Measurements from ENCODE around the gene PKN3.

PKN3 gene

GRCh38 chr9:128718475-128718874 lies 16.2 kb downstream of the PKN3 start:
- H3K4me1 ChIP-seq (ENCODE audit: insufficient read depth, low read length, poor library complexity, severe bottlenecking), result no peaks in the 10 kb centered on the region
- TF ChIP-seq, protein P1, sequence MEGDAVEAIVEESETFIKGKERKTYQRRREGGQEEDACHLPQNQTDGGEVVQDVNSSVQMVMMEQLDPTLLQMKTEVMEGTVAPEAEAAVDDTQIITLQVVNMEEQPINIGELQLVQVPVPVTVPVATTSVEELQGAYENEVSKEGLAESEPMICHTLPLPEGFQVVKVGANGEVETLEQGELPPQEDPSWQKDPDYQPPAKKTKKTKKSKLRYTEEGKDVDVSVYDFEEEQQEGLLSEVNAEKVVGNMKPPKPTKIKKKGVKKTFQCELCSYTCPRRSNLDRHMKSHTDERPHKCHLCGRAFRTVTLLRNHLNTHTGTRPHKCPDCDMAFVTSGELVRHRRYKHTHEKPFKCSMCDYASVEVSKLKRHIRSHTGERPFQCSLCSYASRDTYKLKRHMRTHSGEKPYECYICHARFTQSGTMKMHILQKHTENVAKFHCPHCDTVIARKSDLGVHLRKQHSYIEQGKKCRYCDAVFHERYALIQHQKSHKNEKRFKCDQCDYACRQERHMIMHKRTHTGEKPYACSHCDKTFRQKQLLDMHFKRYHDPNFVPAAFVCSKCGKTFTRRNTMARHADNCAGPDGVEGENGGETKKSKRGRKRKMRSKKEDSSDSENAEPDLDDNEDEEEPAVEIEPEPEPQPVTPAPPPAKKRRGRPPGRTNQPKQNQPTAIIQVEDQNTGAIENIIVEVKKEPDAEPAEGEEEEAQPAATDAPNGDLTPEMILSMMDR (conservative IDR thresholded peaks at IDR 0.05; ENCODE audit: low read length), result no peak
- TF ChIP-seq EZH2phosphoT487 (IDR thresholded peaks at IDR 0.05; ENCODE audit: borderline replicate concordance), result no peak

DNA sequence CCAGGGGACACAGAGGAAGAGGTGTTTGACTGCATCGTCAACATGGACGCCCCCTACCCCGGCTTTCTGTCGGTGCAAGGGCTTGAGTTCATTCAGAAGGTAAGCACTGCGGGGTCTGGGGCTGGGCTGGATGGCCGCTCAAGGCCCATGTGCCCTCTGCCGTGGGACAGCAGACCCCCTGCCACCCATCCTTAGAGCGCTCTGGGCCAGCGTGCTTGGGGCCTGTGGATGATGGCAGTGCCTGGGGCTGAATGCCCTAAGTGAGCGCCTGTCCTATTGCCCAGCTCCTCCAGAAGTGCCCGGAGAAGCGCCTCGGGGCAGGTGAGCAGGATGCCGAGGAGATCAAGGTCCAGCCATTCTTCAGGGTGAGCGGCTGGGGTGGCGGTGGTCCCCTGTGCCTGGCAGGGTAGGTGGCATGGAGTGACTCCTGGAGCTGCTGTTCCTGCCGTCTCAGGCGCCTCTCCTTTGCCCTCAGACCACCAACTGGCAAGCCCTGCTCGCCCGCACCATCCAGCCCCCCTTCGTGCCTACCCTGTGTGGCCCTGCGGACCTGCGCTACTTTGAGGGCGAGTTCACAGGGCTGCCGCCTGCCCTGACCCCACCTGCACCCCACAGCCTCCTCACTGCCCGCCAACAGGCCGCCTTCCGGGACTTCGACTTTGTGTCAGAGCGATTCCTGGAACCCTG lies 17.8 kb downstream of the PKN3 start:
- Histone ChIP-seq H3K9ac (ENCODE audit: low read depth, low read length, poor library complexity, severe bottlenecking) (no peak overlapping the region), H3K4me3 (ENCODE audit: low read length, poor library complexity, severe bottlenecking) (no peak overlapping the region), H3K4me2 (ENCODE audit: low read depth, low read length, poor library complexity, severe bottlenecking) (no peak overlapping the region), H2AFZ (ENCODE audit: low read length) (no peak overlapping the region), H3K36me3 (ENCODE audit: insufficient read depth, low read length) (no peaks in the 10 kb centered on the region), H3K9me3 (ENCODE audit: insufficient read depth, low read depth, low read length) (no peaks in the 10 kb centered on the region), H3K27me3 (ENCODE audit: insufficient read depth, low read length, poor library complexity, severe bottlenecking) (no peaks in the 10 kb centered on the region), H3F3A (ENCODE audit: low read depth) (no peaks in the 10 kb centered on the region), H3K4me1 (ENCODE audit: insufficient read depth, low read length, poor library complexity, severe bottlenecking) (peaks cover 6% of the 10 kb centered on the region), H3K79me2 (ENCODE audit: insufficient read depth, low read length) (peaks cover 15% of the 10 kb centered on the region), H4K20me1 (ENCODE audit: insufficient read depth, low read length, poor library complexity, severe bottlenecking) (no peaks in the 10 kb centered on the region), H3K9me2 (replicated peaks; ENCODE audit: low read depth, low read length) (no peaks in the 10 kb centered on the region)
- TF ChIP-seq, protein P1 (conservative IDR thresholded peaks at IDR 0.05; ENCODE audit: low read length), result no peak
- no peak for TF ChIP-seq EZH2phosphoT487 (IDR thresholded peaks at IDR 0.05; ENCODE audit: borderline replicate concordance)

More at GRCh38 chr9:128718475-128718874, 16.2 kb downstream of the PKN3 start:
- Histone ChIP-seq H3K9ac (ENCODE audit: low read depth, low read length, poor library complexity, severe bottlenecking) (no peak overlapping the region), H3K27me3 (ENCODE audit: insufficient read depth, low read length, poor library complexity, severe bottlenecking) (no peaks in the 10 kb centered on the region), H3K79me2 (ENCODE audit: insufficient read depth, low read length) (peaks cover 10% of the 10 kb centered on the region), H4K20me1 (ENCODE audit: insufficient read depth, low read length, poor library complexity, severe bottlenecking) (no peaks in the 10 kb centered on the region), H3K36me3 (ENCODE audit: insufficient read depth, low read length) (no peaks in the 10 kb centered on the region), H2AFZ (ENCODE audit: low read length) (no peak overlapping the region), H3K9me2 (replicated peaks; ENCODE audit: low read depth, low read length) (no peaks in the 10 kb centered on the region), H3K4me3 (ENCODE audit: low read length, poor library complexity, severe bottlenecking) (no peak overlapping the region), H3K9me3 (ENCODE audit: insufficient read depth, low read depth, low read length) (no peaks in the 10 kb centered on the region), H3F3A (ENCODE audit: low read depth) (no peaks in the 10 kb centered on the region), H3K4me2 (ENCODE audit: low read depth, low read length, poor library complexity, severe bottlenecking) (no peak overlapping the region)

DNA sequence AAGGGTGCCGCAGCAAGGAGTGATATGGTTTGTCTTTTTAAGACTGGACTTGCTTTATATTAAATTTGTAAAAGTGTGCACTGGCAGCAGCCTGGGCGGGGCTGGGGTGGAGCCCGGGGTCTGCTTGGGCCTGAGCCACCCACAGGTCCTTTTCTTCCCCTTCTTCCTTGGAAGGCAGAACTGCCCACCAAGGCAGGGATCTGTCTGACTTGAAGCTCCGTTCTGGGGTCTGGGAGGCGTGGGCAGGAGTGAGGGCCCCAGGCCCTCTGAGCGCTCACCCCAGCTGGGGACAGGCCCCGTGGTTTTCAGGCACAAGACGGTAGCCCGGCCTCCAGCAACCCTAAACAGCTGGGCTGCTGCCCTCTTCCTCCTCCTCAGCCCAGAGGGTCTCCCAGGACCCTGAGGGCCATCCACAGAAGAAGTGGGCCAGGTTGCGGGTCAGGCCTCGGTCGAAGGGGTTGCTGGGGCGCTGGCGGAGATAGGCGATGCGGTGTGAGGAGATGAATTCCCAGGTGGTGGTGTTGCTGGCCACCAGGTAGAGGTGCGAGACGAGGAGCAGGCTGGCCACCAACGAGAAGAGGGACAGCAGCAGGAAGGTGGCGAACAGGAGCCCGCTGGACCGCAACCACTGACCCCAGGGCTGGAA lies 18.7 kb downstream of the PKN3 start:
- H3K4me3 ChIP-seq (ENCODE audit: low read length, poor library complexity, severe bottlenecking), result no peak overlapping the region
- no peaks in the 10 kb centered on the region for H3F3A ChIP-seq (ENCODE audit: low read depth)
- H3K79me2 ChIP-seq (ENCODE audit: insufficient read depth, low read length), result peaks cover 15% of the 10 kb centered on the region
- H4K20me1 ChIP-seq (ENCODE audit: insufficient read depth, low read length, poor library complexity, severe bottlenecking), result no peaks in the 10 kb centered on the region
- no peaks in the 10 kb centered on the region for H3K27me3 ChIP-seq (ENCODE audit: insufficient read depth, low read length, poor library complexity, severe bottlenecking)
- H3K4me1 ChIP-seq (ENCODE audit: insufficient read depth, low read length, poor library complexity, severe bottlenecking), result peaks cover 6% of the 10 kb centered on the region
- H3K9me3 ChIP-seq (ENCODE audit: insufficient read depth, low read depth, low read length), result no peaks in the 10 kb centered on the region
- H3K36me3 ChIP-seq (ENCODE audit: insufficient read depth, low read length), result no peaks in the 10 kb centered on the region
- no peak overlapping the region for H2AFZ ChIP-seq (ENCODE audit: low read length)
- no peak overlapping the region for H3K9ac ChIP-seq (ENCODE audit: low read depth, low read length, poor library complexity, severe bottlenecking)
- no peak for TF ChIP-seq EZH2phosphoT487 (IDR thresholded peaks at IDR 0.05; ENCODE audit: borderline replicate concordance)
- no peak overlapping the region for H3K4me2 ChIP-seq (ENCODE audit: low read depth, low read length, poor library complexity, severe bottlenecking)
- no peaks in the 10 kb centered on the region for H3K9me2 ChIP-seq (replicated peaks; ENCODE audit: low read depth, low read length)
